Measurements from ENCODE around the gene KRTAP19-5.
"Not testable (repeated sequence)": the region's sequence is repeated elsewhere in the genome, so short reads cannot be mapped to it uniquely, and the experiment has no call there.

Gene KRTAP19-5

GRCh38 chr21:30502041-30502440, at the start of gene KRTAP19-5:
Gene KRTAP19-5, minus strand, starts transcription at chr21:30502141. Its CDS starts 51 bp downstream, at chr21:30502090.
- DNase-seq = no peak

- no peak for DNase-seq
Observed at GRCh38 chr21:30541764-30542163, 39.8 kb upstream of the KRTAP19-5 start, which contains the start of gene KRTAP19-6. Gene KRTAP19-6, minus strand, starts transcription at chr21:30541864. Its CDS starts 31 bp downstream, at chr21:30541833.

- DNase-seq = no peak
Observed at GRCh38 chr21:30518876-30519275, 16.9 kb upstream of the KRTAP19-5 start.

- no peak for DNase-seq
Observed at GRCh38 chr21:30515681-30516080, 13.7 kb upstream of the KRTAP19-5 start.

GRCh38 chr21:30505621-30506205, 3.8 kb upstream of the KRTAP19-5 start:
- not testable (repeated sequence) for DNase-seq

- DNase-seq = no peak
Observed at GRCh38 chr21:30497065-30497464, 4.9 kb downstream of the KRTAP19-5 start, which contains the start of gene KRTAP19-4. Gene KRTAP19-4, minus strand, starts transcription at chr21:30497165. Its CDS starts 55 bp downstream, at chr21:30497110.

DNA sequence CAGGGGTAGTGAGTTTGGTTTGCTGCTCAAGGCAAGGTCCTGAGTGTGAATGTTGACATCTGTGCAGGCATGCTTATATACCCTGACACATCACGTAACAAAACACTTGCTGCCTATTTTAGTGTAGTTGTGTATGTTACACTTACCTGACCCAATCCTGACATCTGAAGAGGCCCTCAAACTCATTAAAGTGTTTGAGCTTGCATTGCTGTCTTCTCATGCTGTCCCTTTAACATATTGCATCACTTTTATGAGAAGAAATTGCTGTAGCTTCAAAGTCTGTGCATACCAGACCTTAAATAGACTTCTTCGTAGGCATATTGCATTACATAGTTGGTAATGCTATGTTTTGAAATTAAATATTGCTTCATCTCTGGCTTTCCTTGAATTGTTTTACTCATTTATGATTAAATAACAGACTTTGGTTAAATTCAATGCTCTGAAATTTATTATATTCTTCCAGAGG, 9.9 kb downstream of the KRTAP19-5 start, which contains the start of gene KRTAP19-3:
Gene KRTAP19-3, minus strand, starts transcription at position 51 of the 466 bp plus-strand sequence. CDS start 56 bp downstream, outside the sequence.
- no peak for DNase-seq

DNA sequence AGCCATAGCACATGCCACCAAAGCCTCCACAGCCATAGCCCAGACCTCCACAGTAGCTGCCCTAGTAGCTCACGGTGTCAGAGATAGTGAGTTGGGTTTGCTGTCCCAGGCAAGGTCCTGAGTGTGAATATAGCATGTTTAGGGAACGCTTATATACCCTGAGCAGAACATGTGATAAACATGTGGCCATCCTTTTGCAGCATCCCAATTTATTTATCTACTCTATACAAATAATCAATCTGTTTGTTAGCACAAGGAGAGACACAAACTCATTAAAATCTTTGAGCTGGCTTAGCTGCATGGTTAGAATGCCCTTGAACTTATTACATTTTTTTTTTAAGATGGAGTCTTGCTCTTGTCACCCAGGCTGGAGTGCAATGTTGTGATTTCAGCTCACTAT, 14.6 kb downstream of the KRTAP19-5 start, which contains the start of gene KRTAP19-2:
Gene KRTAP19-2, minus strand, starts transcription at position 101 of the 400 bp plus-strand sequence. Its CDS starts 88 bp downstream, at position 13.
- no peak for DNase-seq

DNA sequence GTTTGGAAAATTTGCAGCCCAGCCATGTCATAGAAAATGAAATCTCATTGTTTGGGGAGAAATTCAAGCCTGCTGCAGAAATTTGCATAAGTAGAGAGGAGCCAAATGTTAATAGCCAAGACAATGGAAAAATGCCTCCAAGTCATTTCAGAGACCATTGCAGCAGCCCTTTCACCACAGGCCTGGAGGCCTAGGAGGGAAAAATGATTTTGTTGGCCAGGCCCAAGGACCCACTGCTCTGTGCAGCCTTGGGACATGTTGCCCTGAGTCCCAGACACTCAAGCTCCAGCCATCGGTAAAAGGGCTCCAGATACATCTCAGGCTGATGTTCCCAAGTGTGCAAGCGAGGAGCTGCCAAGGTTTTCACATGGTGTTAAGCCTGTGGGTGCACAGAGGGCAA, 15.8 kb downstream of the KRTAP19-5 start:
- DNase-seq = no peak

- DNase-seq = no peak
Observed at GRCh38 chr21:30482130-30482529, 19.8 kb downstream of the KRTAP19-5 start.

GRCh38 chr21:30480145-30480544, 21.8 kb downstream of the KRTAP19-5 start, which contains the start of gene KRTAP19-1:
Gene KRTAP19-1, minus strand, starts transcription at chr21:30480367. Its CDS starts 50 bp downstream, at chr21:30480317.
- DNase-seq = no peak

DNA sequence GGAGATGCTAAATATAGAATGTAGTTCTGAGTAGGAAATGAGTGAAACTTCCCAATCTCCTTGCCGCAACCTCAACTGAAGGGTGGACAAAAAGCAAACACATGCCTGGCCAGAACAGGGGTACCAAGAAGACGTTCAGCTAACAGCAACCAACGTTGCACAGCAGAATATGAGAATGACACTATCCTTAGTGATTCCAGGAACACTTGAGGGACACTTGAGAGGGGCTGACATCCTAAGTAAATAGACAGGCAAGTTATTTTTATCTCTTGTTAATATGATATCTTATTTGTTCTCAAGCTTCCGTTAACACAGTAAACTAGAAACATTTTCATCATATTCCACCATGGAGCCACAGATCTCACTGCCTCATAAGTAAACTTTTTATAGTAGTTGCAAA, 22.7 kb downstream of the KRTAP19-5 start:
- no peak for DNase-seq

DNA sequence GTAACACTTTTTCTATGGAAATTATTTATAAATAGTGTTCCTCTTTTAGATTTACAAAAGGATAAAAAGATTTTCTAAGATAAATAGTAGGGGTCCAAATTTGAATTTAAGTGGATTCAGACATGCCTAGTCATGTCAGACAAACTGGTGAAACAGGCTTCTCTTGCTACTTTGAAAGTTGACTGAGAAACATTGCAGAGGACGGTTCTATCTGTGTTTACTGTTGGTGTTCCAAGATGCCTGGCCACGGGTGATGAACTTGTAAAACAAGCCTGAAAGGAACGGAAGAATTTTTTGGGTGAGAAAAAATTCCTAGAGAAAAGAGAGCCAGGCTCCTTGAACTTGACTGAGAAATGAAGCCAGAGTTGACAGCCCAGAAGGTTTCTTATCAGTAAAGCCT, 23.9 kb downstream of the KRTAP19-5 start:
- DNase-seq = no peak

DNA sequence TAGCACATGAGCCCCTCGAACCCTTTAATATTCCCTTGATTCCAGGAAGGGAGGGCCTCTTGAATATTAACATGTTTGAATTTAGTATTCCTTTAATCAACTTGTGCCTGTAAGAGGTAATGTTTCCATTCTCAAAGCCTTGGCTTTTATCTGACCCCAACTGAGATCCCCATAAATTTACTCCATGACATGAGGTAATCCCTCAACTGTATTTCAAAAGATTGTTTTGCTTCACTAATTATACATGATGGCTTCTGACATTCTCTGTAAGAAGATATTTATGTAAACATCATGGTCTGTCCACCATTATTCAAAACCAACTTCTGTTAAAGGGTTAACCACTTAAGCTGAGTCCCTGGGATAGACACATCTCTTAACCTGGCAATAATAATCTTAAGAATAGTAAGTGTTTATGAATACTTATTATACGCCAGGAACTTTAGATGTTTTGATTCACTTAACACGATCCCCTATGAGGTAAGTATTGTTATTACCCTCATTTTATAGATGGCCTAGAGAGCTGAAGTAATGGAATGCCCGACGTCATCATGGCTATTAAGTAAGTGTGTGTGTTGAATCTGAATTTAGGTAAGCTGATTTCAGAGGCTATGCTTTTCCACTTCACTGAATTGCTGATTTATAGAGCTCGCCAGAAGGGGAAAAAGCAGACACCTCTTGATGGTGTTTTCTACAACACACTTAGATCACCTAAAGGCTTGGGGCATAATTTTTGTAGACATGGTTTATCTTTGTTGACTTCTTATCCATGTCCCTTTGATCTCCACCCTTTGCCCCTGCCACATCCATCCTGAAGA, 32.8 kb downstream of the KRTAP19-5 start:
- no peak for DNase-seq

GRCh38 chr21:30463713-30464112, 38.2 kb downstream of the KRTAP19-5 start:
- no peak for DNase-seq

Data from suppressor macrophage treated with lipopolysaccharide for 4 hours (primary cell).